Measurements from ENCODE around the gene NRF1.

GRCh38 chr7:129605960-129606614 is 5.4 kb upstream of the NRF1 start:
- TF ChIP-seq POLR2AphosphoS2 (IDR thresholded peaks at IDR 0.05; ENCODE audit: low read depth, low read length) (no peak), FOS (IDR thresholded peaks at IDR 0.05; ENCODE audit: borderline replicate concordance, extremely low read depth, insufficient read length) (no peak), CTCF (IDR thresholded peaks at IDR 0.05 in 2 of 3, conservative IDR thresholded peaks at IDR 0.05 in 1 of 3; ENCODE audit: control insufficient read depth in 2 of 3, extremely low read depth in 1 of 3, insufficient read depth in 1 of 3, low read depth in 3 of 3, low read length in 3 of 3) (no peak), BCL11A (IDR thresholded peaks at IDR 0.05; ENCODE audit: low read depth, low read length) (no peak), KAT2A (conservative IDR thresholded peaks at IDR 0.05; ENCODE audit: control insufficient read depth, low read depth, low read length) (no peak), NR2F1 (conservative IDR thresholded peaks at IDR 0.05) (no peak), POLR2AphosphoS5 (IDR thresholded peaks at IDR 0.05; ENCODE audit: low read length) (no peak), ATF2 (IDR thresholded peaks at IDR 0.05; ENCODE audit: low read length) (no peak), FOXK2 (IDR thresholded peaks at IDR 0.05) (no peak)
